Central memory CD4-positive, alpha-beta T cell (primary cell): ENCODE measurements around the gene UGT2B11.
"Not testable (repeated sequence)": the region's sequence is repeated elsewhere in the genome, so short reads cannot be mapped to it uniquely, and the experiment has no call there.

Experiments
- DNase-seq: peaks from one replicate; pipeline ENCODE4 v3.0.0; 2022
- total RNA-seq, 3 experiments: gene quantifications; one replicate each; lab custom pipeline; 2026; lab: John Stamatoyannopoulos, UW

UGT2B11 gene
- 0 reads per million in 3 experiments for total RNA-seq

DNA sequence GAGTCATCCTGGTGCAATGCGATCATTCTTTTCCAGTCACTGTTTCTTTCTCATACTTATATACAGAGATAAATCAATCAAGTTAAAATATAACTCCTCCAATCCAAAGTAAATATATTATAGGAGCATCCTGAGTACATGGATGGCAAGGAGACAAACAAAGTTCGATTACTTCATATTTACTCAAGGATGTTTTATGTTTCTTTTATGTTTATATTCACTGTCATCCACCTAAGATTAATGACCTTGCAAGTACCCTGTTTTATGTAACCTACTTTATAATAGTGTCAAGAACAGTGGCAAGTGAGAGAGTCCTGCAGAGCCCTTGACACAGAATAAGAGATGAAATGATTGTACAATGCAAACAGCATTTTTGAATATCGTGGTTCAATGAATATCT, at the start of gene UGT2B11:
Gene UGT2B11 (minus strand): TSS at position 33 of the 400 bp plus-strand sequence. CDS start 26 bp downstream, at position 7.
- DNase-seq: no peak

- not testable (repeated sequence) for DNase-seq
Measured at GRCh38 chr4:69253147-69253772, 38.7 kb upstream of the UGT2B11 start.

GRCh38 chr4:69250884-69251283, 36.3 kb upstream of the UGT2B11 start:
- DNase-seq: not testable (repeated sequence)

DNA sequence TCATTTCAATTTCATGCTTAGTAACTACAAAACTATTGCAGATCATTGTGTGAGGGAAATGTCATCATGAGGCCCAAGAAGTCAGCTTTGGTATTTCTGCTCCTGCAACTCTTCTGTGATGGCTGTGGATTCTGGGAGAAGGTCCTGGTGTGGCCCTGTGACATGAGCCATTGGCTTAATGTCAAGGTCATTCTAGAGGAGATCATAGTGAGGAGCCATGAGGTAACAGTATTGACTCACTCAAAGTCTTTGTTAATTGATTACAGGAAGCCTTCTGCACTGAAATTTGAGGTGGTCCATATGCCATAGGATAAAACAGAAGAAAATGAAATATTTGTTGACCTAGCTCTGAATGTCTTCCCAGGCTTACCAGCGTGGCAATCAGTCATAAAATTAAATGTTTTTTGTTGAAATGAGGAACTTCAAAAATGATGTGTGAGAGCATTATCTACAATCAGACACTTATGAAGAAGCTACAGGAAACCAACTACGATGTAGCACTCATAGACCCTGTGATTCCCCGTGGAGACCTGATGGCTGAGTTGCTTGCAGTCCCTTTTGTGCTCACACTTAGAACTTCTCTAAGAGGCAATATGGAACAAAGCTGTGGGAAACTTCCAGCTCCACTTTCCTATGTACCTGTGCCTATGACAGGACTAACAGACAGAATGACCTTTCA, 28.2 kb upstream of the UGT2B11 start:
- not testable (repeated sequence) for DNase-seq

DNA sequence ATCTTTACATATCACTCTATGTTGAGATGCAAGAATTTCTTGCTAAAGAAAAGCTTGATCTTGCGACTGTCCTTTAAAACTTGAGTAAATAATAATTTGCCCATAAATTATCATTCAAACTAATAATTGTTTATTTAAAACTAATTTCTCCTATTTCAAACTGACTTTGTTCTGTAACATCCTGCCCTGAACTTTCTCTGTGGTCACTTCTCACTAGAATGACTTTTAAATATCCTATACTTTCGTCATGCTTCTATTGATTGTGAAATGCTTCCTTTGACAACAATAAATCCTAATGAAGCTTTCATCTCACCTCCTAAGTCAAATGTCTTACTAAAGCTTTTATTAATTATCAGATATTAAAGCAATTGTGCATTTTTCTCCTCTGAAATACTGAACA, 27.2 kb upstream of the UGT2B11 start:
- DNase-seq: not testable (repeated sequence)

DNA sequence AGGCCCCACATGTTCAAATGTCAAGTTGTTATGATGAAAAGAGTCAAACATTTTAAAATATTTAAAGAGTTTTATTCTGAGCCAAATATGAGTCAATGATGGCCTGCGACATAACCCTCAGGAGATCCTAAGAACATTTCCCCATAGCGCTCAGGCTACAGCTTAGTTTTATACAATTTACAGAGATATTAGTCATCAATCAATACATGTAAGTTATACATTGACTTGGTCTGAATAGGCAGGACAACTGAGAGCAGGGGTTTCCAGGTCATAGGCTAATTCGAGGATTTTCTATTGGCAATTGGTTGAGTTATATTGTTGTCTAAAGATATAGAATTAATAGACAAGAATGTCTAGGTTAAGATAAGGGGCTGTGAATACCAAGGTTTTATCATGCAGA, 26.2 kb upstream of the UGT2B11 start:
- DNase-seq: not testable (repeated sequence)

DNA sequence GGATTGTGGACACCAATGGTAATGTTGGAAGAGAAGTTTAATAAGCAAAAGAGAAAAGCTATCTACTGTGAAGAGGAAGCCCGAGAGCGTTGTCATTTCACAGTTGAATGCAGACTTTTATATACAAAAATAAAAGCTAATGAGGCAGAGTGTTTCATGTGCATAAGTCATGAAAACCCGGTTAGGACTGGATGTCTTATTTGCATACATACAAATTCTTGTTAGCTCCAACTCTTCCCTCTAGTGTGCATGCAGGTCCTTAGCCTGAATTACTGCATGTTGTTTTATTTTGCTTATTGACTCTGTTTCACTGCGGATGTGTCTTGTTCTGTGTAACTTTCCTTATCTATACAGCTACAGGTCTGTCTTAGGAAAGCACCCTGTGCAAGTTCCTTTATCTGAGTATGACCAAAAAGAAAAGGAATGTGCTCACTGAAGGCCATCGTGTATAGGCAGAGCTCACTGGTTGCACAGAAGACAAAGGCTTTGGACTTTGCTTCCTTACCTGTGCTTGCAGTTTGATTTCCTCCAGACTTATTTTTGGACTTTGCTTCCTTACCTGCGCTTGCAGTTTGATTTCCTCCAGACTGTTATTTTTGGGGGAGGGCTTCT, 25.1 kb upstream of the UGT2B11 start:
- DNase-seq: no peak

DNA sequence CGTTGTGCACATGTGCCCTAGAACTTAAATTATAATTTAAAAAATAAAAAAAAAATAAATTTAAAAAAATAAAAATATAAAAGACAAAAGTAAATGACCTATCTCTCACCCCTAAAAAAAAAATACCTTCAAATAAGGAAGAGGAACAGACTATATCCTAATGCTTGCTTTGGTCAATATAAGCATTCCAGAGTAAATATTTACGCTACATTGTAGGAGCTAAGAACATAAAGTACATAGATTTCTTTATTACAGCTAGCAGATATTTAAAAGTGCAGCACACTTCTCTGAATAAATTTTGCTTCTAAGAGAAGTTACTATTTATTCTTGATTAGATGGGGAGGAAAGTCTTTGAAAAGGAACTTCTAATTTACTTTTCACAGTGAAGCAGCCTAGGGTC, 24.5 kb upstream of the UGT2B11 start:
- DNase-seq: no peak

- no peak for DNase-seq
Measured at GRCh38 chr4:69224891-69225290, 10.3 kb upstream of the UGT2B11 start.

- not testable (repeated sequence) for DNase-seq
Measured at GRCh38 chr4:69223277-69223676, 8.7 kb upstream of the UGT2B11 start.

DNA sequence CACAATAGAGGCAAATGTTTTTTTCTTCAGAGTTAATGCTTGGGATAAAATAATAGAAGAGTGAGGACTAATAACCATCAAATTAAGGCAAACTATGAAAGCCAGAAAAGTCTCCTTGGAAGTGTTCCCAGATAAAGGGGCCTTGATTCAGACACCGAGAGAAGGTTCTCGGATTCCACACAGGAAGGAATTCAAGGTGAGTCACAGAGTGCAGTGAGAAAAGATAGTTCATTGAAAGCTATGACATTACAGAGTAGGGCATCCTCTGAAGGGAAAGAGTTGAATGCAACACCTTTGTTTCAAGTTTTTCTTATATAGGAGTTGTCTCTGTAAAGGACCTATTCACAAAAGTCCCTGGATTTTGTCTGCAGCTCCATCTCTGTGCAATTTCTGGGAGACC, 3.9 kb upstream of the UGT2B11 start:
- not testable (repeated sequence) for DNase-seq

DNA sequence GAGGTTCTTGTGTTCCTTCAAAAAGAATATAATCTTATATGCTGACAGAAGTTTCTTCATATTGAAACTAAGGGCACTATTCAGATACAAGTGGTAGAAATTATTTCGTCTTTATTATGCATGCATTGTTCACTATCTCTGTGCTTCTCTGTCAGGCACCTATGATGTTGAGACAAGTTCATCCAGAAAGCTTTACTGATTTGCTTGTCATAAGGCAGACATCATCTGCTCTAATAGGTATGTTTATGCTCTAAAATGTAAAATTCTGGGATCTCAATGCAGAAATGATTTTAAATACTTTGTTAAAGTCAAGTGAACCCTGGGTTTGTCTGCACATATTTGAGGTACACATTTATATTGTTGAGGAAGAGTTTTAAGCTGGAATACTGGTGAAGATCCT, 3.6 kb downstream of the UGT2B11 start:
- no peak for DNase-seq

GRCh38 chr4:69198506-69198905, 16.0 kb downstream of the UGT2B11 start:
- not testable (repeated sequence) for DNase-seq

GRCh38 chr4:69196209-69196965, 18.2 kb downstream of the UGT2B11 start:
- no peak for DNase-seq

- no peak for DNase-seq
Measured at GRCh38 chr4:69194166-69194565, 20.4 kb downstream of the UGT2B11 start.

GRCh38 chr4:69191905-69192304, 22.6 kb downstream of the UGT2B11 start:
- DNase-seq: not testable (repeated sequence)

GRCh38 chr4:69190621-69191020, 23.9 kb downstream of the UGT2B11 start:
- not testable (repeated sequence) for DNase-seq

- not testable (repeated sequence) for DNase-seq
Measured at GRCh38 chr4:69181519-69182169, 32.9 kb downstream of the UGT2B11 start.

- DNase-seq: not testable (repeated sequence)
Measured at GRCh38 chr4:69179817-69180216, 34.7 kb downstream of the UGT2B11 start.

DNA sequence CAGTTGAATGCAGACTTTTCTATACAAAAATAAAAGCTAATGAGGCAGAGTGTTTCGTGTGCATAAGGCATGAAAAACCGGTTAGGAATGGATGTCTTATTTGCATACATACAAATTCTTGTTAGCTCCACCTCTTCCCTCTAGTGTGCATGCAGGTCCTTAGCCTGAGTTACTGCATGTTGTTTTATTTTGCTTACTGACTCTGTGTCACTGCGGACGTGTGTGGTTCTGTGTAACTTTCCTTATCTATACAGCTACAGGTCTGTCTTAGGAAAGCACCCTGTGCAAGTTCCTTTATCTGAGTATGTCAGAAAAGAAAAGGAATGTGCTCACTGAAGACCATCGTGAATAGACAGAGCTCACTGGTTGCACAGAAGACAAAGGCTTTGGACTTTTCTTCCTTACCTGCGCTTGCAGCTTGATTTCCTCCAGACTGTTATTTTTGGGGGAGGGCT, 35.8 kb downstream of the UGT2B11 start:
- DNase-seq: not testable (repeated sequence)

DNA sequence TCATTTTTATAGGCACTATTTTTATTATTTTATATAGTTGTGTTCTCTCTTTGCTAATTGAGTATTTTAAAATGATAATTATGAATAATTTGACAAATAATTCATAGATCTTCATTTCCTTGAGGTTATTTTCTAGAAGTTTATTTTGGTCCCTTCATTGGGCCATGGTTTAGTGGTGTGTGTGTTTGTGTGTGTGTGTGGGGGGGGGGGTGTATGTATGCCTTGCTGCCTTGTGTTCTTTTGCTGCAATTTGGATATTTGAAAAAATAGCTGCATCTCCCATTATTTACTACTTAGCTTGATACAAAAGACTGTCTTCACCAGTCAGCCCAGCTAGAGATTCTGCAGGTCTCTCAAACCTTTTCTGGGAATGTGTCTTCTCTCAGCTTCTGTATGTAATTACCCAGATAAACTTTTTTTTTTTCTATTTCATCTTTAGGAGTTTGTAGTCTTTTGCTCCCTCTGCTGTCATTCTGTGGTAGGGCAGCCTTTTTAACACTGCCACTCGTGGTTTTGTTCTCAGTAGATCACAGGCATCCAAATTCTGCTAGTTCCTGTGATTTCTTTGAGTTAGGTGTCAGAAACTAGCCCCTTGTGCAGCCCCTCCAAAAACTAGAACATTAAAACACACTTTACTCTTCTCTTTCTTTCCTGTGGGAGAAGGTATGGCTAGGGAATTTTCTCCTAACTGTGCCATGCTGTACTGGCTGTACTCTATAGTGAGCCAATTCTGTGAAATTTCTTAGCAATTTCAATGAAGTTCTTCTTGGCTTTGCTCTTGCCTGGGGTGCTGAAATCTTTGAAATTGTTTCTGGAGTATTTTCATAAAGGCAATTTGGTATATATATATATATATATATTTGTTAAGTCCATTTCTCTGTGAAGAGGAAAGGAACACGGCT, 44.1 kb downstream of the UGT2B11 start:
- DNase-seq: not testable (repeated sequence)
